Tibial nerve (tissue), 4 donors: ENCODE results near the gene CMTM6.

Experiments
- EP300 ChIP-seq, 2 donors: sonication (generic); formaldehyde crosslinking; IDR thresholded peaks; one replicate each; pipeline ENCODE4 v1.6.1; 2017; ENCODE audit warnings: antibody characterized with exemption in 2 of 2, mild to moderate bottlenecking in 1 of 2
- POLR2A ChIP-seq, 2 donors: fragments of 450-650 bp; IDR thresholded peaks; one replicate each; pipeline ENCODE4 v1.6.1; 2017; ENCODE audit warnings: antibody characterized with exemption in 2 of 2, mild to moderate bottlenecking in 2 of 2, moderate library complexity in 2 of 2
- TF ChIP-seq, protein P1 (sequence below), 5 experiments: fragments of 200-600 bp in 3 of 5; fragments of 450-650 bp in 2 of 5; sonication (generic) in 3 of 5; IDR thresholded peaks; one replicate each; pipeline ENCODE4 v1.5.1; 2016 to 2019; ENCODE audit warnings: antibody characterized with exemption in 5 of 5, mild to moderate bottlenecking in 3 of 5, moderate library complexity in 2 of 5

DNA sequence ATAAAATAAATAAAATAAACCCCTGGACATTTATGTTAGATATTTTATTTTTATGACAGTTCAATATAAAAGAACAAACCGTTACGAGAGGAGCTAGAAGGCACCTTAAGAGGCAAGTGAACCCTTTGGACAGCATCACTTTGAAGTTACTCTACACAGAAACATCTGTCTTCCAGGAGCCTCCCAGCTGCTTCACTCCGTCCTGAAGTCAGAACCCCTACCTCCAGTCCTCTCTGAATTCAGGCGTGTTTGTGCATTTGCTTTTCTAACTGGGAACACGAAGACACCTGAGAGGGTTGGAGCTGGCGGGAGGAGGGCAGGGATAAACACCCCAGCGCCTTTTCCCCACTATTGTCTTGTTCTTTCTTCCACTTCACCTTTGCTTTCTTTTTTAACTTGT lies 64.8 kb downstream of the CMTM6 start:
- TF ChIP-seq, protein P1, sequence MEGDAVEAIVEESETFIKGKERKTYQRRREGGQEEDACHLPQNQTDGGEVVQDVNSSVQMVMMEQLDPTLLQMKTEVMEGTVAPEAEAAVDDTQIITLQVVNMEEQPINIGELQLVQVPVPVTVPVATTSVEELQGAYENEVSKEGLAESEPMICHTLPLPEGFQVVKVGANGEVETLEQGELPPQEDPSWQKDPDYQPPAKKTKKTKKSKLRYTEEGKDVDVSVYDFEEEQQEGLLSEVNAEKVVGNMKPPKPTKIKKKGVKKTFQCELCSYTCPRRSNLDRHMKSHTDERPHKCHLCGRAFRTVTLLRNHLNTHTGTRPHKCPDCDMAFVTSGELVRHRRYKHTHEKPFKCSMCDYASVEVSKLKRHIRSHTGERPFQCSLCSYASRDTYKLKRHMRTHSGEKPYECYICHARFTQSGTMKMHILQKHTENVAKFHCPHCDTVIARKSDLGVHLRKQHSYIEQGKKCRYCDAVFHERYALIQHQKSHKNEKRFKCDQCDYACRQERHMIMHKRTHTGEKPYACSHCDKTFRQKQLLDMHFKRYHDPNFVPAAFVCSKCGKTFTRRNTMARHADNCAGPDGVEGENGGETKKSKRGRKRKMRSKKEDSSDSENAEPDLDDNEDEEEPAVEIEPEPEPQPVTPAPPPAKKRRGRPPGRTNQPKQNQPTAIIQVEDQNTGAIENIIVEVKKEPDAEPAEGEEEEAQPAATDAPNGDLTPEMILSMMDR (IDR thresholded peaks at IDR 0.05) = no peak
- TF ChIP-seq POLR2A (IDR thresholded peaks at IDR 0.05) = no peak
- no peak for TF ChIP-seq EP300 (IDR thresholded peaks at IDR 0.05)
